CD4-positive, alpha-beta T cell treated with Interleukin-17A for 1 hour (primary cell): ENCODE measurements around the gene ARHGAP23.
"Not testable (repeated sequence)": the region's sequence is repeated elsewhere in the genome, so short reads cannot be mapped to it uniquely, and the experiment has no call there.

ENCODE experiments used
- DNase-seq: peaks from one replicate; pipeline ENCODE4 v3.0.0-alpha.2; 2020

Gene ARHGAP23

GRCh38 chr17:38421171-38421841, 7.0 kb upstream of the ARHGAP23 start:
- DNase-seq: no peak

- no peak for DNase-seq
These were observed 6.1 kb upstream of the ARHGAP23 start for GRCh38 chr17:38421871-38422827.

DNA sequence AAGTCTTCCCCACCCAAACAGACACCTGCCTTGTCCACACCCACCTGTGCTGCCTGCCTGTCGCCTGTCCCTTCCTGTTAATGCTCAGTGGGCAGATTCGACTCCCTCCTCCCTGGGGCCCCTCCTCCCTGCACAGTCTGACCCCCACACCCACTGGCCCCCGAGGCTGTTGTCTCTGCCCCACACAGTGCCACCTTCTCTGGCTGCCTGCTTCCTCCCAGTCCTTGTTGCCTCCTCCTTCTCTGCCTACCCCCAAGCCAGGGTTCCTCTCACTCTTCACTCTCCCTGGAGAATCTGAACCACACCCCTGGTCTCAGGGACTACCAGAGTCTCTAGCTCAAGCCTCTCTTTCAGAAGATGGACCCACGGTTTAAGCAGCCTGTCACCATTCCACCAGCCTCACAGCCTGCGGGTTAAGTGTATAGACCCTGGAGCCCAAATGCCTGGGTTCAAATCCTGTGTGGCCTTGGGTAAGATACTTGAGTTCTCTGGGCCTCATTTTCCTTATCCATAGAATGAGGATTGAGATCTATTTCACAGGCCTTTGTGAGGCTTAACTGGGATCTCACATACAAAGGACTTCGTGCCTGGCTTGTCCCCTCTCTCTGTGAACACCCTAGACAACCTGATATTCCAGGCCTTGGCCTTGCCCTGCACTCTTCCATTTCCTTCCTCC, 3.8 kb upstream of the ARHGAP23 start:
- no peak for DNase-seq

DNA sequence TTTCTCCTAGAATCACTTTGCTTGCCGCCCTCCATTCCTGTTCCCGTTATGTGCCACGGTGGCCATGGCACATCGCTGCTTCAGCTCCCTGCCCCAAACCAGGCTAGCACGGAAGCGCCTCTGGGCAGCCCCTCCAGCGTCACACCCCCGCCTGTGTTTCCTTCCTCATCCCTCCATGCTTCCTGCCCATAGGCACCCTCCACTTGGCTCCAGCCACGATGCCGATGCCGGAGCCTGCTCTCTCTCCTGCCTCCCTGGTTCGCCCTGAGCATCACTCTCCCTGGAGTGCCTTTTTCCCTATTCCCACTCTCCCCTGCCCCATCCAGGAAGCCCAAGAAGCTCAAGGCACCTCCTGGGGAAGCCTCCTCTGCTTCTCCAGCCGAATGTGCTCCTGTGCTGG, 3.2 kb upstream of the ARHGAP23 start:
- no peak for DNase-seq

- DNase-seq: no peak
These were observed 2.5 kb upstream of the ARHGAP23 start for GRCh38 chr17:38425744-38426143.

GRCh38 chr17:38426441-38426840, 1.8 kb upstream of the ARHGAP23 start:
- DNase-seq: no peak

- DNase-seq: no peak
These were observed 909 bp upstream of the ARHGAP23 start for GRCh38 chr17:38427160-38427949.

- no peak for DNase-seq
These were observed 543 bp downstream of the ARHGAP23 start for GRCh38 chr17:38428643-38429371.

- DNase-seq: no peak
These were observed 1.3 kb downstream of the ARHGAP23 start for GRCh38 chr17:38429476-38430100.

DNA sequence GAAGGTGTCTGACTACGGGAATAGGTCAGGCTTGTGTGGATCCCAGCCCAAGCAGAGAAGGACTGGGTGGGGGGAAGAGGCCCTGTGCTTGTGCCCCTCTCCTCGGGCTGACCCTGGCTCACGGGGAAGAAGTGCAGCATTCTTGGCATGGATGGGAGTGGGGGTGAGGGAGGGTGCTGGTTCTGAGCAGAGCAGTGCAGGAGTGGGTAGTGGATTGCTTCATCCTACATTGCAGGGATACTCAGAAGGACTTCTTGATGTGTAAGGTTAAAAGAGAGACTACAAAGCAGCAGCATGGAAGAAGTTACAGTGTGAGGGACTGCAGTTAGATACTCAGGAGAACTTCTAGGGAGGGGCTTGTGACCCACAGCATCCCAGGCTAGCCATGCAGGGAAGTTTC, 2.1 kb downstream of the ARHGAP23 start:
- no peak for DNase-seq

DNA sequence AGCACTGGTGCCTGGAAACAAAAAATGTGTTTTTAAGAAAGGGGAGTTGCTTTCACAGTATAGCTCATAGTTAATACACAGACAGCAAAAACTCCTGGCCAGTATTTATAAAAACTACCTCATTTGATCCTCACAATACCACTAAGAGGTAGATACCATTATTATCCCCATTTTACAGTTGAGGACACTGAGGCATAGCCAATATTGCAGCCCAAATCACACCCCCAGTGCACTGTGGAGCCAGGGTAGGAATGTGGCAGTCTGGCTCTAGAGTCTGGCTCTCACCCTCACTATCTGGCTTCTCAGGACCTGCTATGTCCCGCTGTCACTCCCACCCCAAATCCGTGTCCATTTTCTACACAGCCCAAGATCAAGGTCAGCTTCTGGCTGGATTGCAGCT, 2.6 kb downstream of the ARHGAP23 start:
- no peak for DNase-seq

GRCh38 chr17:38431346-38432145, 3.3 kb downstream of the ARHGAP23 start:
- no peak for DNase-seq

- DNase-seq: no peak
These were observed 6.0 kb downstream of the ARHGAP23 start for GRCh38 chr17:38434178-38434665.

GRCh38 chr17:38435795-38436194, 7.5 kb downstream of the ARHGAP23 start:
- no peak for DNase-seq

DNA sequence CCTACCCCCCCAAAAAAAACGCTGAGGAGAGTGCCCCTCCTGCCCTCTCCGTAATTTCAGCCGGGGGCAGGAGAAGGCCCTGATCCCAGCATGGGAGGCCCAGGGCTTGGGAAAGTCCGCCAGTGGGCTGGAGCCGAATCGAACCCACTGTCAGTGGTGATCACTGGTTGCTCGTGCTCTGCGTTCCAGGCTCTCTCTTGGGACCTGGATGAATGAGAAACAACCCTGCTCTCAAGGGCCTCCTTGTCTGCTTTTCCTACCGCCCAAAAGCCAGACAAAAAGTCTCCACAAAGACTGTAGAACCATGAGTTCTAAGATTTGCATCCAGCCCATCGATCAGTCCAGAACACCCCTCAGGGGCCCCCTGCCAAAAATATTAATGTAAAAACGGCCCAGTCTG, 8.1 kb downstream of the ARHGAP23 start:
- no peak for DNase-seq

DNA sequence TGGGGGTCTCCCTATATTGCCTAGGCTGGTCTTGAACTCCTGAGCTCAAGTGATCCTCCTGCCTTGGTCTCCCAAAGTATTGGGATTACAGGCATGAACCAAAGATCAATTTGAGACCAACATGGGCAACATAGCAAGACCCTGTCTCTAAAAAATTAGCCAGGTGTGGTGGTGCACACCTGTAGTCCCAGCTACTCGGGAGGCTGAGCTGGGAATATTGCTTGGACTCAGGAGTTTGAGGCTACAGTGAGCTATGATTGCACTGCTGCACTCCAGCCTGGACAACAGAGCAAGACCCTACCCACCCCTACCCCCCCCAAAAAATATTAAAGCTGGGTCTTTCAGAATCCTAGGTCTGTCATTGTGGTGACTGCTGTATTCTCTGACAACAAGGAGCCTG, 9.0 kb downstream of the ARHGAP23 start:
- DNase-seq: not testable (repeated sequence)

GRCh38 chr17:38439436-38439835, 11.2 kb downstream of the ARHGAP23 start:
- DNase-seq: no peak

- DNase-seq: no peak
These were observed 12.5 kb downstream of the ARHGAP23 start for GRCh38 chr17:38440614-38441397.

- no peak for DNase-seq
These were observed 13.3 kb downstream of the ARHGAP23 start for GRCh38 chr17:38441429-38442061.
